SK-N-SH treated with all-trans-retinoic acid at 6 μM for 48 hours (cell line): Measurements from ENCODE around the gene GLIS2.

Source experiments
- ESRRG ChIP-seq: fragments of 250-450 bp; sonication (Bioruptor Pico); IDR thresholded peaks from 2 replicates; pipeline ENCODE4 v1.6.1; 2021; ENCODE audit warnings: mild to moderate bottlenecking
- POU6F1 ChIP-seq: fragments of 250-450 bp; sonication (Bioruptor Pico); IDR thresholded peaks from 2 replicates; pipeline ENCODE4 v1.8.0; 2021; ENCODE audit warnings: low read depth, mild to moderate bottlenecking, moderate library complexity, borderline replicate concordance
- RARB ChIP-seq: fragments of 250-450 bp; sonication (Bioruptor Pico); IDR thresholded peaks from 2 replicates; pipeline ENCODE4 v1.8.0; 2021; ENCODE audit warnings: mild to moderate bottlenecking, moderate library complexity
- TOX ChIP-seq: fragments of 250-450 bp; sonication (Bioruptor Pico); IDR thresholded peaks from 2 replicates; pipeline ENCODE4 v1.8.0; 2021; ENCODE audit warnings: mild to moderate bottlenecking, moderate library complexity, borderline replicate concordance
- ZC3H10 ChIP-seq: fragments of 250-450 bp; sonication (Bioruptor Pico); IDR thresholded peaks from 2 replicates; pipeline ENCODE4 v1.5.1; 2021; ENCODE audit warnings: mild to moderate bottlenecking, moderate library complexity
- ZFP3 ChIP-seq: fragments of 250-450 bp; sonication (Bioruptor Pico); IDR thresholded peaks from 2 replicates; pipeline ENCODE4 v1.5.0; 2020; ENCODE audit warnings: mild to moderate bottlenecking, moderate library complexity
- ZNF565 ChIP-seq: fragments of 450-650 bp; formaldehyde crosslinking; conservative IDR thresholded peaks from 2 replicates; pipeline ENCODE4 v1.5.0; 2020; ENCODE audit warnings: low read depth, mild to moderate bottlenecking, moderate library complexity
- ZNF70 ChIP-seq: fragments of 450-650 bp; formaldehyde crosslinking; IDR thresholded peaks from 2 replicates; pipeline ENCODE4 v1.5.0; 2020; ENCODE audit warnings: mild to moderate bottlenecking, moderate library complexity
- ZNF8 ChIP-seq: fragments of 450-650 bp; formaldehyde crosslinking; IDR thresholded peaks from 2 replicates; pipeline ENCODE4 v1.5.0; 2020; ENCODE audit warnings: mild to moderate bottlenecking, moderate library complexity

- TF ChIP-seq TOX, result no peak
- TF ChIP-seq ESRRG (CRISPR knock-in tag), result no peak
- TF ChIP-seq POU6F1 (CRISPR knock-in tag), result no peak
- TF ChIP-seq RARB (CRISPR knock-in tag), result no peak
- TF ChIP-seq ZC3H10 (CRISPR knock-in tag), result no peak
- no peak for TF ChIP-seq ZNF8 (CRISPR knock-in tag)
- no peak for TF ChIP-seq ZFP3 (CRISPR knock-in tag)
- no peak for TF ChIP-seq ZNF565 (CRISPR knock-in tag)
- TF ChIP-seq ZNF70, result no peak
These were observed 24.2 kb upstream of the GLIS2 start for GRCh38 chr16:4291699-4292098.
